Measurements from ENCODE around the gene ZNF462. TPM values are rescaled to one million over a fixed set of nuclear protein-coding genes. Genes with fewer than 3 reads are reported as not detected.

The ZNF462 gene
- total RNA-seq, 4 donors from 2014 or later, result 19.1 to 57.9 (median 35.6) TPM

GRCh38 chr9:106936680-106937079, 73.7 kb downstream of the ZNF462 start:
- no peak for ATAC-seq
- Histone ChIP-seq H3K27me3 (no peaks in the 10 kb centered on the region), H3K4me1 (peaks cover 0 to 3% (median 0%) of the 10 kb centered on the region in 3 donors), H3K4me3 (no peak overlapping the region), H3K9me3 (no peaks in the 10 kb centered on the region), H3K36me3 (peaks cover 3 to 84% of the 10 kb centered on the region in 2 donors), H3K27ac (no peak overlapping the region)
- TF ChIP-seq POLR2AphosphoS5 (IDR thresholded peaks at IDR 0.05), result no peak
- no peak for TF ChIP-seq EP300 (IDR thresholded peaks at IDR 0.05)
- no peak for TF ChIP-seq CTCF (IDR thresholded peaks at IDR 0.05)
- no peak for TF ChIP-seq POLR2A (IDR thresholded peaks at IDR 0.05)
- WGBS, 2 donors (ENCODE audit: low coverage in 1 of 2), result 94% methylated on average over 3 of the region's 3 CpGs; no CpG with 5 or more reads in 1 of the 2 donors

- H3K27ac ChIP-seq, result peak overlapping the region in 1 of 4 donors; percentile 3
- no peaks in the 10 kb centered on the region for H3K27me3 ChIP-seq
- H3K9me3 ChIP-seq, result no peaks in the 10 kb centered on the region
- peaks cover 0 to 54% of the 10 kb centered on the region in 2 donors for H3K36me3 ChIP-seq
- 26 to 45% methylated on average over 2 of the region's 2 CpGs for WGBS, 2 donors (ENCODE audit: low coverage in 1 of 2)
- H3K4me3 ChIP-seq, result no peak overlapping the region
- H3K4me1 ChIP-seq, result peaks cover 0 to 24% (median 4%) of the 10 kb centered on the region in 3 donors
- TF ChIP-seq EP300 (IDR thresholded peaks at IDR 0.05) (no peak), POLR2A (IDR thresholded peaks at IDR 0.05) (no peak), POLR2AphosphoS5 (IDR thresholded peaks at IDR 0.05) (no peak), CTCF (IDR thresholded peaks at IDR 0.05) (no peak)
- ATAC-seq, result no peak
Observed at GRCh38 chr9:106941916-106942315, 79.0 kb downstream of the ZNF462 start.

- H3K4me1 ChIP-seq, result peaks cover 0 to 24% (median 4%) of the 10 kb centered on the region in 3 donors
- ATAC-seq, result no peak
- no peaks in the 10 kb centered on the region for H3K9me3 ChIP-seq
- H3K36me3 ChIP-seq, result peaks cover 0 to 32% of the 10 kb centered on the region in 2 donors
- no peak for TF ChIP-seq POLR2AphosphoS5 (IDR thresholded peaks at IDR 0.05)
- H3K4me3 ChIP-seq, result no peak overlapping the region
- 62 to 78% methylated on average over 5 of the region's 5 CpGs for WGBS, 2 donors (ENCODE audit: low coverage in 1 of 2)
- H3K27ac ChIP-seq, result peak overlapping the region in 3 of 4 donors; percentile 21 to 40 (median 35)
- H3K27me3 ChIP-seq, result no peaks in the 10 kb centered on the region
Observed at GRCh38 chr9:106945727-106946660, 83.0 kb downstream of the ZNF462 start.

GRCh38 chr9:106947106-106947900, 84.3 kb downstream of the ZNF462 start:
- H3K27ac ChIP-seq, result peak overlapping the region in 1 of 4 donors; percentile 30
- no peak for ATAC-seq
- TF ChIP-seq POLR2A (IDR thresholded peaks at IDR 0.05) (no peak), CTCF (IDR thresholded peaks at IDR 0.05) (no peak), EP300 (IDR thresholded peaks at IDR 0.05) (no peak), POLR2AphosphoS5 (IDR thresholded peaks at IDR 0.05) (no peak)

GRCh38 chr9:106953174-106953573, 90.2 kb downstream of the ZNF462 start:
- Histone ChIP-seq H3K36me3 (peaks cover 0 to 34% of the 10 kb centered on the region in 2 donors), H3K4me1 (peaks cover 0 to 10% (median 2%) of the 10 kb centered on the region in 3 donors), H3K27me3 (no peaks in the 10 kb centered on the region), H3K27ac (no peak overlapping the region), H3K4me3 (no peak overlapping the region), H3K9me3 (no peaks in the 10 kb centered on the region)
- ATAC-seq, result no peak
- WGBS, 2 donors (ENCODE audit: low coverage in 1 of 2), result 69 to 76% methylated on average over 3 of the region's 3 CpGs
- TF ChIP-seq POLR2A (IDR thresholded peaks at IDR 0.05) (no peak), POLR2AphosphoS5 (IDR thresholded peaks at IDR 0.05) (peak; percentile 22)

More at GRCh38 chr9:106947106-106947900, 84.3 kb downstream of the ZNF462 start:
- H3K9me3 ChIP-seq, result no peaks in the 10 kb centered on the region
- H3K27me3 ChIP-seq, result no peaks in the 10 kb centered on the region
- 63 to 82% methylated on average over 4 to 8 of the region's 8 CpGs for WGBS, 2 donors (ENCODE audit: low coverage in 1 of 2)
- peaks cover 0 to 25% of the 10 kb centered on the region in 2 donors for H3K36me3 ChIP-seq
- H3K4me1 ChIP-seq, result peaks cover 0 to 15% (median 4%) of the 10 kb centered on the region in 3 donors
- H3K4me3 ChIP-seq, result no peak overlapping the region
